Stimulated activated CD4-positive, alpha-beta T cell treated with anti-CD3 and anti-CD28 coated beads, Interleukin-15, amount 100 ng/mL, for 24 hours (primary cell): ENCODE data around the gene SMURF2.
"Not testable (repeated sequence)": the region's sequence is repeated elsewhere in the genome, so short reads cannot be mapped to it uniquely, and the experiment has no call there.

Experiments
- DNase-seq: peaks from one replicate; pipeline ENCODE4 v3.0.0-alpha.2; 2020

SMURF2 gene

DNA sequence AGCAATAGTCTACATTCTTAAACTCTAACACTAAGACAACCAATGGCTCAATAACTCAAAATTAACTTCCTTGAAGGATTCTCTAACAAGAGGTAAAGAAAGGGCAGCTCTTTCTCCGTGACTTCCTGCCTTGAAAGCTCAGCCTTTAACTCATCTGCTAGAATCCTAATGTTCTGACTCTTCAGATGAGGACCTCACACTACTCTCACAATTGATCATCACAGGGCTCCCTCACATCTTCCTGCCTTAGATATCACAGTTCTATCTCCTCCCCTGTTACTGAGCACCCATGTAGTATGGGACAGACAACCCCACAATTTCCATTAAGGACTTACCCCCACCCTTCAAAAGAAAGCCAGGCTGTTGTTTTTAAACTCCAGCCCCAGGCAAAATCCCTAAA, 33.5 kb downstream of the SMURF2 start:
- peak; percentile 22 for DNase-seq

DNA sequence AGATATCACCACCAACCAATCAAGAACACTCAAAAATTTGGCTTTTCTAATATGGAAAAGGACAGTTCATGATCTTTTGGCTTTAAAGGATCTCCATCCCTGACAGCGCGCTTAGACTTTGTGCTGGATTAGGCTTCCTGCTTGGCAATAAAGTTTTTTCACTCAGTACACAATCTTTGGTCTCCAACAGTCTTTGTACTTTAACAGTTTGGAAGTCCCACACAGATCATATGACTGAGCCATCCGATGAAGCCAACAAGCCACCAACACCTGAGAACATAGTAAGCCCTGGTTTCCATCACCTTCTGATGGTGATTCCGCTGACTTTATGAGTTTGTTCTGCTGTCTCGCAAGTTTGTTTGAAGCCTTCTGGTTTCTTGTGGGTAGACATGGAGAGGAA, 34.3 kb downstream of the SMURF2 start:
- DNase-seq, result no peak

DNA sequence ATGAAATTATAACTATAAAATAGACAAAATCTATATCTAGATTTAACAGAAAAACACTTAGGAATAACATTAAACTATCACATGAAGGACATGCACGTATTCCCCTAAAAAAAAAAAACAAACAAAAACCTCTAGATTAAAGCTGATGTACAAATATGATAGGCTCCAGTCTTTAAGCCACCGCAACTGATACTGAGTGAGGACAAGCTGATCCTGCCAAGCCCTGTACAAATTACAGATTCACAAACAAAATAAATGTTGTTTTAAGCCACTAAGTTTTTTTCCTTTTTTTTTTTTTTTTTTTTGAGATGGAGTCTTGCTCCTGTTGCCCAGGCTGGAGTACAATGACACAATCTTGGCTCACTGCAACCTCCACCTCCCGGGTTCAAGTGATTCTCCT, 35.3 kb downstream of the SMURF2 start:
- no peak for DNase-seq

DNA sequence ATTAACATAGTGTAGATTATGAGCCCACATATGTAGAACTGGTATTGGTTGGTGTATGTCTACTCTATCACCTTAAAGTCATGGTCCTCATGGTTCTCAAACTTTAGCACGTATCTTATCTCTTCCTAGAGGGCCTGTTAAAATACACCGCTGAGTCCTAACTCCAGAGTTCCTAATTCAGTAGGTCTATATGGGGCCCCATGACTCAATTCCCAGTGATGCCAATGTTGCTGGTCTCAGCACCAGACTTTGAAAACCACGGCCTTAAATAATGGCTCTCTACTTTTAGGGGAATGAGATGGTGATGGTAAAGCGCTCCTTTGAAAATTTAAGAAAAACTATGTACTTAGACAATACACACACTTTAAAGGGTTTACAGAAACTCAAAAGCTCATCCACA, 36.6 kb downstream of the SMURF2 start:
- no peak for DNase-seq

DNA sequence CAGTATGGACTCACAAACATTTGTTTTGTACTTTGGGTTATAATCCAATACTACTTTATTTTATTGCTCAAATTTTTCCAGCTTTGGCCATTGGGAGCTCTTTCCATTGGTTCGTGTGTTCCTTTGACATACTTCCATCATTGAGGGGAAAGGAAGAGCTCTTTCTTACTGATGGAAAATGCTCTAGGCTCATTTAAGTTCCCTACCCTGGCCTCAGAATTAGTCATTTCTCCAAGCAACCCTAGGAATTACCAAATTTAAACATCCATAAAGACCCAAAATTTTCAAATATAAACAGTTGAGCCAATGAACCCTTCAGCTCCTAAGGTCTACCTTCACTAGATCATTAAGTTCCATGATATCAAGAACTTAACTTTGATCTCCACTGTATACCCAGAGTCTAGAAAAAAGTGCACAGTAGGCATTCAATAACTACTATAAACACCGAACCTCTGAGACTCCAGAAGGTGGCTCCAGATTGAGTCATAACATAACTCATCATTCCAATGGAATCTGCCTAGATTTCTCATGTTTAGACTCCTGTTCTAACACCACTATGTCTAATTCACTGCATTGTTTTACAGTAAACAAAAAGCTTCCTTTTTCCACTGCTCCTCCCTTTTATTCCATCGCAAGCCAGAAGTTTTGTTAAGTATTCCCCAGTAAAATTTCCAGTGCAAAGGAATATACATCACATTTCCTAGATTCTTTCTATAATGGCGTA, 39.0 kb downstream of the SMURF2 start:
- DNase-seq, result no peak

DNA sequence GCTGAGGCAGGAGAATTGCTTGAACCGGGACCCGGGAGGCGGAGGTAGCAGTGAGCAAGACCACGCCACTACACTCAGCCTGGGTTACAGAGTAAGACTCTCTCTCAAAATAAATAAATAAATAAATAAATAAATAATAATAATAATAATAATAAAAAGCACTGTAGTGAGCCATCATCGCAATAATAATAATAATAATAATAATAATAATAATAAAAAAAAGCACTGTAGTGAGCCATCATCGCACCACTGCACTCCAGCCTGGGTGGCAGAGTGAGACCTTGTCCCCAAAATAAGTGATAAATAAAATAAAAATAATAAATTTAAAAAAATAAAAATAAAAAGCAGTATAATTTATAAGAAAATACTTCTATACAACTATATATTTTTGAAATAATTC, 40.3 kb downstream of the SMURF2 start:
- DNase-seq, result no peak

DNA sequence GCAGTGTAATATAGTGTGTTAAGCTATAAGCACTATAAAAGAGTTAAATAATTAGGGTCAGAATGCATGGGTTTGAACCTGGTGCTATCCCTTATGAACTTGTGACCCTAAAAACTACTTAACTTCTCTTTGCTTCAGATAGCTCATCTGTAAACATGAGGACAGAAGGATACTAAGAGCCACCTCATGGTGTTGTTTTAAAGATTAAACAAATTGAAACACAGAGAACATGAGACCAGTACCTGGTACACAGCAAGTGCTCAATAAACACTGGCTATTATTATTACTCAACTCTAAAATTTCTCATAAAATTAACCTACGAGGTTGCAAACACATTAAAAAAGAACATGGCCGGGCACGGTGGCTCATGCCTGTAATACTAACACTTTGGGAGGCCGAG, 43.3 kb downstream of the SMURF2 start:
- DNase-seq, result no peak

DNA sequence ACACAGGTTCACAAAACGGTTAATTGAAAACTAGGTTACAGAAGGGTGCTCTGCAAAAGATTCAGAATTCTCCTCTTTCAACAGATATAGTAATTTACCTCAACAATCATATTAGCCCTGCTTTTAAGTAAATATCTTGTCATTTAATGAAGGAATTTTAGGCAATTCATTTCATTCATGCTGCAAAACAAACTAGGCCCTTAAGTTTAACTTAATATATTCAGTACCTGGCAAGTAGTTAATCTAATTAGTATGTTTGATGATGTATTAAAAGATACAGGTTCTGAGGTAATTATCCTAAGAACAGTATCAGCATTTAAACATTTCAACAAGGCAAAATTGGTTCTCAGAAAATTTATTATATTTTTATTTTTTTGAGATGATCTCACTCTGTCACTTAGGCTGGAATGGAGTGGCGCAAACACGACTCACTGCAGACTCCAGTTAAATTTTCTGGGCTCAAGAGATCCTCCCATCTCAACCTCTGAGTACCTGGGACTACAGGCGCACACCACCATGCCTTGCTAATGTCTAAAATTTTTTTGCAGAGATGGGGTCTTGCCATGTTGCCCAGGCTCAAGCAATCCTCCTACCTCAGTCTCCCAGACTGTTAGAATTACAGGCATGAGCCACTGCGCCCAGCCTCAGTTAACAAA, 44.9 kb downstream of the SMURF2 start:
- DNase-seq, result no peak

DNA sequence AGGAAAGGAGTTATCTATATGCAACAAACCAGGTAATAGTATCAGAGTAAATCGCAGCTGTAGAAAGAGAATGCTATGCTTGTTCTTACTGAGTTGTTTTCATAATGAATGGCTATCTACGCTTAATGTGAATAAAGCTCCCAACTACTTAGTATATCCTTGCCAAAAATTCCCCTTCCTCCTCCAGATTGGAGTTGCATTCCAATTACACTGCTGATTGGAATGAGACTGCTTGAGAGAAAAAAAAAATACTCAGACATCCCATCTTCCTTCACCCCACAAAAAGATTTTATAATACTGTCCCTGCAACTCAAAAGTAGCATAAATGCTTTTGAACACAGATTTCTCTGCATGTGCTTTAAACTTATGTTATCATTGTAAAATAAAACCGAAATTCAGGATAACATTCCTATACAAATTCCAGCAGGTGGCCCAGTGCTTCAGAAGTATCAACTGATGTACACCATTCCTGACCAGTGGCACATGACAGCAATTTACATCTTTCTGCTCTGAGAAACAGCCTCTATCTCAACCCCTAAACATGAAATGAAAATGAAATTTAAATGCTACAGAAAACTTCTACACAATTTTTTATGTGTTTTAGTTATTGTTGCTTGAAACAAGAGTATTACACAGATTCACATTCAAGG, 47.0 kb downstream of the SMURF2 start:
- DNase-seq, result no peak

DNA sequence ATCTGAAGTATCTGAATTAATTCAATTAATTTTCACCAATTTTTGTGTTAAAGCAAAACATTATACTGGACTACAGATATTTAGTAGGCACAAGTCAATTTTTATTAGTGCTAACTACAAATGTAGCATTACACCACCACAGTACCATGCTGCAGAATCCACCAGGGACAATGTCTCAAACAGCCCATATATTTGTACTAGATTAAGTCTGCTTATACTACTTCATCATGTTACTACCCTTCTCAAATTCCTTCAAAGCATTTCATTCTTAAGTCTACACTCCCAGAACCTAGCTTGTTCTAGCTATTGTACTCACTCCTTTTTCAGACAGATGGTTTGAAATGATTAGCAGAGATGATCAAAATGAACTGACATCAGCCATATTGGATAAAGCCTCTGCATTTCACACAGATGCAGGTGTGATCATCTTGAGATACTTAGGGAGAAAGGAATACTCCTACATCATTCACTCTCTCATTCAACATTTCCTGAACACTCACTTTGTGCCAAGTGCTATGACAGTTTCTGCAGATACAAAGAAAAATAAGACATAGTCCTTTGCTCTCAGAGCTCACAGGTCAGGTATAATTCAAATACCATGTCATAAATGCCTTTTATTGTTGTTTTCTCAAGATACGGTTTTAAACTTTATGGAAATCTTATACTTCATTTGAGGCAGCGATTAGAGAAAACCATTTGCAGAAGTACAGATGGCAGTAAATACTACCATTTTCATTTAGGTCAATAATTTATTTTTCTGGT, 47.7 kb downstream of the SMURF2 start:
- DNase-seq, result no peak

DNA sequence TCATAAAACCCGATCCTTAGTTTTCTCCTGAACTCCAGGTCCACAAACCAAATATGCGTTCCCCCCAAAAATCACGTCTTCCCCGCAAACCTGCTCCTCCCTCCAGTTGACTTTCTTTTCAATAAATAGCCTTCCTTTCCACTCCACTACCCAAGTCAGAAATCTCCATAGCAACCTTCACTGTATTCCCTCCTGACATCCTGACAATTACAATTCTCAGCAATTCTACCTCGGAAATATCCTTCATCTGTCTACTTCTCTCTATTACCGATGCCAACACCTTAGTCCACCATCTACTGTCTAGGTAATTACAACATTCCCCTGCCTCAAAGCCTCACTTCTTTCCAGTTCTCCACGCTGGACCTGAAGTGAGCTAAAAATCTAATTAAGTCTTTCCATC, 50.7 kb downstream of the SMURF2 start:
- DNase-seq, result no peak

DNA sequence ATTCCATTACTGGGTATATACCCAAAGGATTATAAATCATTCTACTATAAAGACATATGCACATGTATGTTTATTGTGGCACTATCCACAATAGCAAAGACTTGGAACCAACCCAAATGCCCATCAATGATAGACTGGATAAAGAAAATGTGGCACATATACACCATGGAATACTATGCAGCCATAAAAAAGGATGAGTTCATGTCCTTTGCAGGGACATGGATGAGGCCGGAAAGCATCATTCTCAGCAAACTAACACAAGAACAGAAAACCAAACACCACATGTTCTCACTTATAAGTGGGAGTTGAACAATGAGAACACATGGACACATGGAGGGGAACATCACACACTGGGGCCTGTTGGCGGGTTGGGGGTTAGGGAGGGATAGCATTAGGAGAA, 51.9 kb downstream of the SMURF2 start:
- not testable (repeated sequence) for DNase-seq

DNA sequence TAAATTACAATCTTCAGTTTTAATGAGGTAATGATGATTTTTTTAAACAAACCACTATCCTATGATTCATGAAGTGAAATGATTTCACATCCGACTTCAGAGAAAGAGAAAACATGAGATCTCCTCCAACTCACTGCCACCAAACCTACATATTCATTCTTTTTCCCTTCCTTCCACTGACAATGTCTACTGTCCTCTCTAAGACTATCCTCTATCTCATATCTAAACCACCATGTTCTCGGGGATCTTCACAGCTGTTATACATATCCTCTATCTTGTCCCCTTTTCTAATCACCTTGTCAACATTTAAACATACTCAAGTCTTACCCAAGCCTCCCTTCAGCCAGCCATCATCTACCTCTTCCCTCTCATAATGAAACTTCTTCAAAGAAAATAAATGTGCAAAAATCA, 53.5 kb downstream of the SMURF2 start:
- DNase-seq, result no peak

DNA sequence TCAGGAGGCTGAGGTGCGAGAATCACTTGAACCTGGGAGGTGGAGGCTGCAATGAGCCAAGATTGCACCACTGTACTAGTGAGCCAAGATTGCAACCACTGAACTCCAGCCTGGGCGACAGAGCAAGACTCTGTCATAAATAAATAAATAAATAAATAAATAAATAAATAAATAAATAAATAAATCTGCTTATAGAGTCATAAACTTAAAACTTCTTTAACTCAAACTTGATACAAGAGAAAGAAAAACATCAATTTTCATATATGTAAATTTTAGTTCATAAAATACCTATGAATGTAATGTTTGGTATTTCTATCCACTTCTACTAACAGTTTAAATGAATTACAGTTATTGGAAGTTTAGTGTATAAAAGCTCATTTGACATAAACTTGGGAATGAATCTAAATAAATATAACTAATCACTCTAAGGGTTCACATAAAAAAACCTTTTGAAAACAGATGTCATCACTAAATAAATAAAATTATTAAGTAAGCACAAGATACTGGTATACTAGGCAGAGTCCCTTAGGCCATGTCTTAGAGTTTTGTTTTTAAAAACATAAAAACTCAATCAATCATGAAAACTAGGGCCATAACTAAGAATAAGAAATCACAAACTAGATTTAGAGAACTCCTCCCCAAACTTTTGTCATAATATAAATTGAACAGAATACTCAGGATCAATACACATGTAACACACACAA, 54.1 kb downstream of the SMURF2 start:
- no peak for DNase-seq

DNA sequence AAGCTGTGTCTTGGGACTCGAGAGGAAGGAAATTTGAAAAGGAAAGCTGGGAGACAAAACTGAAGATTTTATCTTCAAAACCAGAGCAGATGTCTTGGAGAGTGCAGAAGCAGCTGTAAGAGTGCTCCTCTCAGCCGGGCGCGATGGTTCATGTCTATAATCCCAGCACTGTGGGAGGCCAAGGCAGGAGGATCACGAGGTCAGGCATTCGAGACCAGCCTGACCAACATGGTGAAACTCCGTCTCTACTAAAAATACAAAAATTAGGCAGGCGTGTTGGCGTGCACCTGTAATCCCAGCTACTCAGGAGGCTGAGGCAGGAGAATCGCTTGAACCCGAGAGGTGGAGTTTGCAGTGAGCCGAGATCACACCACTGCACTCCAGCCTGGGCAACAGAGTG, 57.6 kb downstream of the SMURF2 start:
- not testable (repeated sequence) for DNase-seq

DNA sequence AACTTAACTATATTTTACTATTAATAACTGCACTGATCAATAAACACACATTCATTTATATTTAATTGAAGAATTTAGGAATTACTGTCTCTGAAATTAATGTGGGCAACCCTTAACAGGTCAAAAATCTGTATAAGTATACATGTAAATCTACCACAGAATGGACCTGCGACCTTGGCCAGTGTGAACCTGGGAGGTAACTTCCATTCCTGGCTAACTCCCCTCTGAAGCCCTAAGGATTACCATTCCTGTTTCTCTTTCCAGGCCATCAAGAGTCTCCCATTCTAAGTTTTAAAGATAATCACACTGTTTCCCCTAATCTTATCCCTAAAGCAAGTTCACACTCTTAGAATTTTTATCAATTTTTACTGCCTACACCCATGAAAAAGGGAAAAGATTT, 58.1 kb downstream of the SMURF2 start:
- no peak for DNase-seq

DNA sequence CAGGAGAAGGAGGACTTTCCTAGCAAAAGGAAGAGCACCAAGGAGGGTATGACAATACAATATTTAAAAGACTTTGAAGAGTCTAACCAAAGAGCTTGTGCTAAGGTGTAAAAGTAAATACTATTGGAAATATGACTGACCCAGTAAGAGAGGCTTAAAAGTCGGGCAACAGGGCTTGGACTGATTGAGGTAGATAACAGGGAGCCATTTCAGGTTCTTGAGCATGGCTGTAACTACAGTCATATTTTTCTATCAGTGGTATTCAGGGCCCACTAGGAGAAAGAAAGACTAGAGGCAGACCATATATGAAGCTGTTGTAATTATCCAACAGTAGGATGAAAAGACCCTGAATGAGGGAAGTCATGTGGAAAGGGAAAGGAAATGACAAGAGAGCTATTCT, 62.3 kb downstream of the SMURF2 start:
- no peak for DNase-seq

DNA sequence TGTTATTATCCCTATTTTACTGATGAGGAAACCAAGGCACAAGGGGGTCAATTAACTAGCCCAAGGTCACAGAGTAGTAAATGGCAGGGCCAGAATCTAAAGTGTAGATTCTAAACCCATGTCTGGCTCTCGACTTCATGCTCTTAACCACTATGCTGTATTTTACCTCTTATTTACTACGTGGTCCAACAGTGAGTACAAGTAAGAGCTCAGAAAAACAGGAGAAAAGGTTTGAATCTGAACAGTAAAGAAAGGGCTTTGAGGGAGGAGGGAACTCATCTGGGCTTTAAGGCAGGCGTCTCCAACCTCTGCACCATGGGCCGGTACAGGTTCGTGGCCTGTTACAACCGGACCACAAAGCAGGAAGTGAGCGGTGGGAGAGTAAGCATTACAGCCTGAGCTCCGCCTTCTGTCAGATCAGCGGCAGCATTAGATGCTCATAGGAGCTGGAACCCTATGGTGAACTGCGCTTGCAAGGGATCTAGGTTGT, 62.9 kb downstream of the SMURF2 start:
- DNase-seq, result peak; percentile 58

DNA sequence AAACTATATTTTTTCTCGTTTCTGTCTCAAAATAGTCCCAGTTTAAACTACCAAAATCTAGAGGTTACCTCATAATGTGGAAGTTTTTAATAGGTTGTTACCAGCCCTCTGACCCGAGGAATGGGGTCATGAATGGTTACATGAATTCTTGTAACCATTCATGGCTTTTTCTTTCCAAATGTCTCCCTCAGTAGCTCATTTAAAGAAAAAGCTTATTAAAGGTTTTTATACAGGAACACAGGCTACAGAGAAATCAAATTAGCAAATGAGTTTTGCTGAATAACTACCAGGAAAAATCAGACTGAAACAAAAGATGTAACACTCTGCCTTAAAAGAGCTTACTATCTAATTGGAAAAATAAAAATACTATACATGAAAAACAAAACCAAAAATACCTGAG, 63.4 kb downstream of the SMURF2 start:
- no peak for DNase-seq

DNA sequence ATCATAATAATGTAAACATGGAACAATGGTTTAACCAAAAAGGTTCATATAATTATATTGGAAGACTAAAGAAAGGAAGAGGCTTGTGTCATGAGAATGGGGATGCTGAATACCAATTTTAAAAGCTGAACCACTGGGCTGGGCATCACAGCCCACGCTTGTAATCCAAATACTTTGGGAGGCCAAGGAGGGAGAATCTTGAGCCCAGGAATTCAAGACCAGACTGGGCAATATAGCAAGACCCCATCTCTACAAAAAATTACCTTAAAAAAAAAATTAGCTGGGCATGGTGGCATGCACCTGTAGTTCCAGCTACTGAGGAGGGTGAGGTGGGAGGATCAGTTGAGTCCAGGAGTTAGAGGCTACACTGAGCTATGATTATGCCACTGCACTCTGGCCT, 65.1 kb downstream of the SMURF2 start:
- no peak for DNase-seq

DNA sequence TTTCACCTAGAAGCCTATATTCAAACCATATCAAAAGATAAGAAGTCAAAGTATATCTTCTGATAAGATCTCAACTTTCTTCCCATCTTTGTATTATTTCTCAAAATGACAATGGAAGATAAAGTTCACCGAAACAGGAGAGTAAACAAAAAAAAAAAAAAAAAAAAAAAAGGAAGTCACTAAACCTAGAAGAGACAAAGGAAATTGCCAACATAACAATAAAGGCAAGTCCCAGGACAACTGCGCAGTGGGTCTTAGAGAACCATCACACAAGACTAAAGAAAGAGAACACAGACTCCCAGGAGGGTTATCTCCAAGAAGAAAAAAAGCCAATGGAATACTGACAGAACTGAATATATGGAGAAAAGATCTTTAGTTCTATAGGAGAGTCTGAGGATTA, 65.7 kb downstream of the SMURF2 start:
- DNase-seq, result no peak

DNA sequence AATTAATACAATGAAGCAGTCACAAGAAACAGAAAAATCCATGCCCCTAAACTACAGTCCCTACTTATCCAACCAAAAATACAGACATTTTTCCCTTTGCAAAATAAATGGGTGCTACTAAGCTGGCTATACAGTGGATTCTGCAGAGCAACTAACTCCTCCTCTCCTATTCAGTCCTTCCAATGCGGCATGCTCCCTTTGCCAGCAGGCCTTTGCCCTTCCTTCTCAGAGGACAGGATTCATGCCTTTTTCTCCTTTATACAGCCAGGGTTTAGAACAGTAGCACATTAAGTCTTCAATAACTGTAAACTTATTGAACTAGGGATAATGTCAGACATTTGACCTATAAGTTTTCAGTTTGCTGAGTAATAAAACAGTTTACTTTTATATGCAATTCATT, 70.2 kb downstream of the SMURF2 start:
- DNase-seq, result no peak

DNA sequence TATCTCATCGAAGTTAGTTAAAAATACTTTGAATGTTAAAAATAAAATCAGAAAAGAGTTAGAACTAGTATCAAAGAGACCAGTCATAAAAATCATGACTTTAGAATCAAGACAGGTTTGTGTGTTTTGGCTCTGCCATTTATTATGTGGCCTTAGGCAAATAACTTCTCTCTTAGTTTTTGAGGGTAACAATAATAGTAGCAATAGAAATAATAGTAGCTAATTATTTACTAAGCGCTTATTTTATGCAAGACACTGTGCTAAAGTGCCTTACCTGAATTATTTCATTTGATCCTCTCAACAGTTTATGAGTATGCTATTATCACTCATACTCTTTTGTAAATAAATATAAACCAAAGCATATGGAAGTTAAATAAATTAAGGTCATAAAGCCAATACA, 77.0 kb downstream of the SMURF2 start:
- DNase-seq, result no peak
